Suprapubic skin (tissue), 4 donors: ENCODE results near the gene BEST4. TPM values are rescaled to one million over a fixed set of nuclear protein-coding genes. Genes with fewer than 3 reads are reported as not detected.
A peak's percentile ranks its signal among the peaks of the same experiment; 100 is the strongest.

Experiments used
- DNase-seq, 2 donors: peaks; one replicate each; pipeline ENCODE4 v3.0.0-alpha.2; 2019; ENCODE audit warnings: low spot score in 2 of 2
- H3K27ac ChIP-seq: fragments of 200-600 bp; sonication (generic); one replicate; pipeline ENCODE4 v1.5.1; 2019
- H3K27me3 ChIP-seq: fragments of 200-600 bp; sonication (generic); one replicate; pipeline ENCODE4 v1.5.1; 2019
- H3K36me3 ChIP-seq: fragments of 200-600 bp; sonication (generic); one replicate; pipeline ENCODE4 v1.5.1; 2019
- H3K4me1 ChIP-seq: fragments of 200-600 bp; sonication (generic); one replicate; pipeline ENCODE4 v1.5.1; 2019
- H3K4me3 ChIP-seq: fragments of 200-600 bp; sonication (generic); one replicate; pipeline ENCODE4 v1.5.1; 2019; ENCODE audit warnings: mild to moderate bottlenecking
- H3K9me3 ChIP-seq: fragments of 200-600 bp; sonication (generic); one replicate; pipeline ENCODE4 v1.5.1; 2019
- CTCF ChIP-seq, 2 donors: fragments of 200-600 bp in 1 of 2; fragments of 450-650 bp in 1 of 2; sonication (generic) in 1 of 2; IDR thresholded peaks; one replicate each; pipeline ENCODE4 v1.5.1; 2016 to 2019; ENCODE audit warnings: antibody characterized with exemption in 2 of 2, mild to moderate bottlenecking in 1 of 2, moderate library complexity in 1 of 2
- EP300 ChIP-seq: sonication (generic); formaldehyde crosslinking; IDR thresholded peaks from one replicate; pipeline ENCODE4 v1.6.1; 2017; ENCODE audit warnings: antibody characterized with exemption
- POLR2A ChIP-seq, 2 donors: fragments of 450-650 bp; IDR thresholded peaks; one replicate each; pipeline ENCODE4 v1.6.1; 2017; ENCODE audit warnings: antibody characterized with exemption in 2 of 2, mild to moderate bottlenecking in 2 of 2, moderate library complexity in 2 of 2
- POLR2AphosphoS5 ChIP-seq, 3 donors: sonication (generic); formaldehyde crosslinking; IDR thresholded peaks; one replicate each; pipeline ENCODE4 v1.6.1; 2017; ENCODE audit warnings: antibody characterized with exemption in 3 of 3
- WGBS: methylation state at CpG from one replicate; pipeline ENCODE4 v1.1.5; 2018; 5-methylcytosine and 5-hydroxymethylcytosine counted together
- total RNA-seq, 4 donors: library from RNA; depleted of rRNA; stranded (reverse); fragments of >200 nt; gene quantifications; one replicate each; pipeline ENCODE4 v1.1.0, GENCODE V29; 2016

BEST4 gene
- total RNA-seq, 4 donors from 2014 or later = 0.30 to 0.72 (median 0.30) TPM; not detected in 1

GRCh38 chr1:44821240-44821715 lies 33.3 kb upstream of the BEST4 start:
- Histone ChIP-seq H3K4me1 (peaks cover 22% of the 10 kb centered on the region), H3K27ac (peak overlapping the region; percentile 91), H3K36me3 (no peaks in the 10 kb centered on the region), H3K9me3 (no peaks in the 10 kb centered on the region), H3K4me3 (no peak overlapping the region), H3K27me3 (no peaks in the 10 kb centered on the region)
- no peak for DNase-seq
- 87% methylated on average over 9 of the region's 9 CpGs for WGBS
- TF ChIP-seq POLR2A (IDR thresholded peaks at IDR 0.05) (no peak), EP300 (no peak), POLR2AphosphoS5 (IDR thresholded peaks at IDR 0.05) (no peak), CTCF (IDR thresholded peaks at IDR 0.05) (no peak)

- WGBS = 43% methylated on average over 16 of the region's 25 CpGs
- DNase-seq = peak in 1 of 2 donors; percentile 74
- H3K9me3 ChIP-seq = no peaks in the 10 kb centered on the region
These were observed 32.6 kb upstream of the BEST4 start for GRCh38 chr1:44820328-44821239.

GRCh38 chr1:44819608-44820327 lies 31.8 kb upstream of the BEST4 start:
- H3K36me3 ChIP-seq = no peaks in the 10 kb centered on the region
- peaks cover 34% of the 10 kb centered on the region for H3K4me1 ChIP-seq
- TF ChIP-seq POLR2AphosphoS5 (IDR thresholded peaks at IDR 0.05) (peak; percentile 63 to 86 (median 65)), CTCF (IDR thresholded peaks at IDR 0.05) (no peak), POLR2A (IDR thresholded peaks at IDR 0.05) (peak; percentile 87 to 88)
- no peaks in the 10 kb centered on the region for H3K9me3 ChIP-seq
- WGBS = 2% methylated on average over 33 of the region's 33 CpGs
- H3K27me3 ChIP-seq = no peaks in the 10 kb centered on the region
- DNase-seq = peak; percentile 90 to 93
- H3K27ac ChIP-seq = peak overlapping the region; percentile 91
- peak overlapping the region; percentile 57 for H3K4me3 ChIP-seq

More at GRCh38 chr1:44820328-44821239, 32.6 kb upstream of the BEST4 start:
- Histone ChIP-seq H3K4me3 (peak overlapping the region; percentile 57), H3K27ac (peak overlapping the region; percentile 91), H3K36me3 (no peaks in the 10 kb centered on the region), H3K4me1 (peaks cover 26% of the 10 kb centered on the region), H3K27me3 (no peaks in the 10 kb centered on the region)
- no peak for TF ChIP-seq POLR2AphosphoS5 (IDR thresholded peaks at IDR 0.05)
- TF ChIP-seq CTCF (IDR thresholded peaks at IDR 0.05) = no peak
- TF ChIP-seq POLR2A (IDR thresholded peaks at IDR 0.05) = no peak
- TF ChIP-seq EP300 = no peak

GRCh38 chr1:44819196-44819607 lies 31.2 kb upstream of the BEST4 start:
- peaks cover 39% of the 10 kb centered on the region for H3K4me1 ChIP-seq
- peak in 1 of 2 donors; percentile 39 for DNase-seq
- WGBS = 12% methylated on average over 13 of the region's 13 CpGs
- peak overlapping the region; percentile 57 for H3K4me3 ChIP-seq
- H3K27me3 ChIP-seq = no peaks in the 10 kb centered on the region
- peak overlapping the region; percentile 91 for H3K27ac ChIP-seq
- no peak for TF ChIP-seq POLR2AphosphoS5 (IDR thresholded peaks at IDR 0.05)
- no peak for TF ChIP-seq POLR2A (IDR thresholded peaks at IDR 0.05)
- no peak for TF ChIP-seq EP300
- TF ChIP-seq CTCF (IDR thresholded peaks at IDR 0.05) = no peak
- no peaks in the 10 kb centered on the region for H3K36me3 ChIP-seq
- no peaks in the 10 kb centered on the region for H3K9me3 ChIP-seq
